ENCODE measurements around the gene ALDH1L2. TPM values are rescaled to one million over a fixed set of nuclear protein-coding genes. Genes with fewer than 3 reads are reported as not detected.
"Not testable (repeated sequence)": the region's sequence is repeated elsewhere in the genome, so short reads cannot be mapped to it uniquely, and the experiment has no call there.

Gene ALDH1L2
- total RNA-seq, 4 donors from 2014 or later, result 0.77 to 21.4 (median 3.0) TPM

DNA sequence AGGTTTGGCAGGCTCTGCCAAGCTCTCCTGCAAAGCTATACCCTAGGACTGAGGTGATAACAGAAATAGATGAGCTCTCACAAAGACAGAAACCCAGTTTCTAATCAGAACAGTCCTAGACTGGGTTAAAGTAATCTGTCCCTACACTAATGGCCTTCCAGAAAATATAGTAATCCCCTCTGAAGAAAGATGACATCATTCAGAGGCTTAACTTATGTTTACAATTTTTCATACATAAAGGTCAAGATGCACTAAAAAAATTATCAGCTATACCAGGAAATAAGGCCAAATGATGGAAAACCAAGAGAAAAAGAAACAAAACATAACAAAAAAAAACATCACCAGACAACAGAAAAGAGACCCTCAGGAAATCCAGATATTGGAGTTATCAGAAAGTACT lies 18.4 kb upstream of the ALDH1L2 start:
- H3K4me1 ChIP-seq, result no peaks in the 10 kb centered on the region
- no peak overlapping the region for H3K27ac ChIP-seq
- no peaks in the 10 kb centered on the region for H3K9me3 ChIP-seq
- no peak for TF ChIP-seq POLR2A (IDR thresholded peaks at IDR 0.05)
- TF ChIP-seq, protein P1, sequence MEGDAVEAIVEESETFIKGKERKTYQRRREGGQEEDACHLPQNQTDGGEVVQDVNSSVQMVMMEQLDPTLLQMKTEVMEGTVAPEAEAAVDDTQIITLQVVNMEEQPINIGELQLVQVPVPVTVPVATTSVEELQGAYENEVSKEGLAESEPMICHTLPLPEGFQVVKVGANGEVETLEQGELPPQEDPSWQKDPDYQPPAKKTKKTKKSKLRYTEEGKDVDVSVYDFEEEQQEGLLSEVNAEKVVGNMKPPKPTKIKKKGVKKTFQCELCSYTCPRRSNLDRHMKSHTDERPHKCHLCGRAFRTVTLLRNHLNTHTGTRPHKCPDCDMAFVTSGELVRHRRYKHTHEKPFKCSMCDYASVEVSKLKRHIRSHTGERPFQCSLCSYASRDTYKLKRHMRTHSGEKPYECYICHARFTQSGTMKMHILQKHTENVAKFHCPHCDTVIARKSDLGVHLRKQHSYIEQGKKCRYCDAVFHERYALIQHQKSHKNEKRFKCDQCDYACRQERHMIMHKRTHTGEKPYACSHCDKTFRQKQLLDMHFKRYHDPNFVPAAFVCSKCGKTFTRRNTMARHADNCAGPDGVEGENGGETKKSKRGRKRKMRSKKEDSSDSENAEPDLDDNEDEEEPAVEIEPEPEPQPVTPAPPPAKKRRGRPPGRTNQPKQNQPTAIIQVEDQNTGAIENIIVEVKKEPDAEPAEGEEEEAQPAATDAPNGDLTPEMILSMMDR (IDR thresholded peaks at IDR 0.05), result no peak
- no peak for DNase-seq
- intact Hi-C loops (cut with DNase I; ENCODE audit: low total_unique reads), result no loop called here
- H3K36me3 ChIP-seq, result no peaks in the 10 kb centered on the region
- H3K27me3 ChIP-seq, result no peaks in the 10 kb centered on the region
- no peak overlapping the region for H3K4me3 ChIP-seq

DNA sequence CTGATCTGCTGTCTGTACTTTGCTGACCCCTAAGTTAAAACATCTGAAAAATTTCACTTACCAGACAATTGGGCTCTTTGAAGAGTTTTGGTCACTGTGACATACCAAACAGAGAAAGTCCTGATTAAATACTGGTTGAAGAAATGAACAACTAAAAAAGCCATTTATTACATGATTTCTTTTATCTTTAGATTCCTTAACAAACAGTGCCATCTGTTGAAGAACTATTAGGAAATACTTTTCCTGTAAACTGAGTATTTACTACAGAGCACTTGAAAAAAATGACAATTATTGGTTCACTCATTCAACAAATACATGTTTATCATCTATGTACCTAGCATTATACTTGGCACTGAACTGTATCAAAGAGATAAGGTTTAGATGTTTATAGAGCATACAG lies 16.7 kb upstream of the ALDH1L2 start:
- no peaks in the 10 kb centered on the region for H3K4me1 ChIP-seq
- no peaks in the 10 kb centered on the region for H3K9me3 ChIP-seq
- H3K36me3 ChIP-seq, result no peaks in the 10 kb centered on the region
- no peak for TF ChIP-seq POLR2A (IDR thresholded peaks at IDR 0.05)
- TF ChIP-seq, protein P1 (IDR thresholded peaks at IDR 0.05), result peak in 1 of 4 experiments; percentile 2
- intact Hi-C loops (cut with DNase I; ENCODE audit: low total_unique reads), result no loop called here
- H3K27me3 ChIP-seq, result no peaks in the 10 kb centered on the region
- DNase-seq, result no peak
- H3K27ac ChIP-seq, result no peak overlapping the region
- H3K4me3 ChIP-seq, result no peak overlapping the region

DNA sequence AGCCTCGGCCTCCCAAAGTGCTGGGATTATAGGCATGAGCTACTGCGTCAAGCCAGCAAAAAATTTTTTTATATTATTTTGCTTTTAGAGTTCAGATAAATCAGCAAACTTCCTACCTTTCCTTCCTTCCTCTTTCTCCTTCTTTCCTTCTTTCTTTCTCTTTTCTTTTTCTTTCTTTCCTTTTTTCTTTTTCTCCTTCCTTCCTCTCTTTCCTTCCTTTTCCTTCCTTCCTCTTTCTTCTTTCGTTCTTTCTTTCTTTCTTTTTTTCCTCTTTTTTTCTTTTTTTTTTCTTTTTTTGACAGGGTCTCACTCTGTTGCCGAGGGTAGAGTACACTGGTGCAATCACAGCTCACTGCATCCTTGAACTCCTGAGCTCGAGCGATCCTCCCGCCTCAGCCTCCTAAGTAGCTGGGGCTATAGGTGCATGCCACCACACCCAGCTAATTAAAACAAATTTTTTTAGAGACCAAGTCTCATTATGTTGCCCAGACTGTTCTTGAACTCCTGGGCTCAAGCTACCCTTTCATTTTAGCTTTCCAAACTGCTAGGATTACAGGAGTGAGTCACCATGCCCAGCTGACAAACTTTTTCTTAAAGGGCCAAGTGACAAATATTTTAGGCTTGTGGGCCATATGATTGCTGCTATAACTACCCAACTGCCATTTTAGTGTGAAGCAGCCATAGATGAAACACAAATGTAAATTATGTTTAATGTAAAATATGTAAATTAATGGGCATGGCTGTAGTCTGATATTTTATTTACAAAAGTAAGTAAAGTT lies 16.1 kb upstream of the ALDH1L2 start:
- no peak for TF ChIP-seq POLR2A (IDR thresholded peaks at IDR 0.05)
- TF ChIP-seq, protein P1 (IDR thresholded peaks at IDR 0.05), result no peak
- Histone ChIP-seq H3K27me3 (no peaks in the 10 kb centered on the region), H3K4me1 (no peaks in the 10 kb centered on the region), H3K9me3 (no peaks in the 10 kb centered on the region), H3K27ac (no peak overlapping the region), H3K36me3 (no peaks in the 10 kb centered on the region), H3K4me3 (no peak overlapping the region)
- DNase-seq, result no peak
- intact Hi-C loops (cut with DNase I; ENCODE audit: low total_unique reads), result no loop called here

DNA sequence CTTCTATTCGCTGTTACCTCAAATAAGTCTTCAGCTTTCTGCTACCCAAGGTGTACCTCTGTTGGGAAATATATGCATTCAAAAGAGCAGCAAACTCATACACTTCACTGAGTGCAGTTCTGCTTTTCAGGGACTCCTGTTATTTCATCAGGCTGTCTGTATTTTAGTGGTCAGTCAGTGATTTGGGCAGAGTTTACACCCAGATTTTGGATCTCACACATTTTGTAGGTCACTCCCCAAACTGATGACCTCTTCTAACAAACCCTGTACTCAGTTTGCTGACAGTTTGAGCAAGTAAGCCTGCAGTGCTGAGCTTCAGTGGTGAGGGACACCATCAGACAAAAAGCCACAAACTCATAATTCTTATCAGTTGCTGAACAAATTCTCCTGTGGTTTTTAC lies 15.1 kb upstream of the ALDH1L2 start:
- Histone ChIP-seq H3K27me3 (no peaks in the 10 kb centered on the region), H3K4me3 (no peak overlapping the region), H3K36me3 (no peaks in the 10 kb centered on the region), H3K27ac (no peak overlapping the region), H3K9me3 (peaks cover 0 to 3% of the 10 kb centered on the region in 2 donors), H3K4me1 (no peaks in the 10 kb centered on the region)
- TF ChIP-seq POLR2A (IDR thresholded peaks at IDR 0.05), result no peak
- intact Hi-C loops (cut with DNase I; ENCODE audit: low total_unique reads), result no loop called here
- no peak for DNase-seq

DNA sequence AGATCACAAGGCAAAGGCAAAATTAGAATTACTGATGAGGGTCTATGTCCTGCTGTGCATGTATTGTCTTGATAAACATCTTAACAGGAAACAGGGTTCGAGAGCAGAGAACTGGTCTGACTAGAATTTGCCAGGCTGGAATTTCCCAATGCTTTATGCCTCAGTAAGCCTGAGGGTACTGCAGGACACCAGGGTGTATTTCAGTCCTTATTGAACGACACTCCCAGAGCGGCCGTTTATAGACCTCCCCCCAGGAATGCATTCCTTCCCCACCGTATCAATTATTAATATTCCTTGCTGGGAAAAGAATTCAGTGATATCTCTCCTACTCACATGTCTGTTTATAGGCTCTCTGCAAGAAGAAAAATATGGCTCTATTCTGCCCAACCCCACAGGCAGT lies 11.1 kb upstream of the ALDH1L2 start:
- H3K27ac ChIP-seq; H3K9me3 ChIP-seq; H3K27me3 ChIP-seq; H3K4me3 ChIP-seq; DNase-seq; H3K36me3 ChIP-seq; intact Hi-C loops (cut with DNase I; ENCODE audit: low total_unique reads); H3K4me1 ChIP-seq: not testable (repeated sequence)

DNA sequence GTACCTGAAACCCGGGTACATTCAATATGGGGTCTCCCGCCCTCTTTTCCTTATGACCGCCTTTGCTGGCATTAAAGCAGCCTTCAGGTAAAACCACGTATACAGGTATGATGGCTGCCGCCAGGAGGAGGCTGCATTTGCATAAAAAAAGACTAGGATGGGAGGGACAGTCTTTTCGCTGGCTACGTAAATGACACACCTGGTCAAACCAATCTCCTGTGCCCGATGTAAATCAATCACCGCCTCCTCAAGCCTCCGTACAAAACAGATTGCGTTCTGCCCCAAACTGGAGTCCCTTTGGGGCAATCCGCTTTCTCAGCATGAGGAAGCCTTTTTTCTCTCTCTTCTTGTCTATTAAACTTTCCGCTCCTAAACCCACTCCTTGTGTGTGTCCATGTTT lies 8.1 kb upstream of the ALDH1L2 start:
- Histone ChIP-seq H3K4me1 (no peaks in the 10 kb centered on the region), H3K27ac (no peak overlapping the region), H3K9me3 (peaks cover 0 to 3% of the 10 kb centered on the region in 2 donors), H3K4me3 (no peak overlapping the region), H3K27me3 (no peaks in the 10 kb centered on the region), H3K36me3 (no peaks in the 10 kb centered on the region)
- intact Hi-C loops (cut with DNase I; ENCODE audit: low total_unique reads), result no loop called here
- TF ChIP-seq, protein P1 (IDR thresholded peaks at IDR 0.05), result no peak
- TF ChIP-seq POLR2A (IDR thresholded peaks at IDR 0.05), result no peak
- no peak for DNase-seq
